HG02759 (cell line): ENCODE data around the gene MYH15.

Experiments used
- ATAC-seq: cut with Tn5 transposase; IDR thresholded peaks from one replicate; pipeline ENCODE4 v1.9.1; 2021; ENCODE audit warnings: mild to moderate bottlenecking, moderate library complexity; ENCODE audit not compliant: unreplicated experiment

MYH15 gene

GRCh38 chr3:108342837-108343486, 167.4 kb downstream of the MYH15 start:
- peak; percentile 67 for ATAC-seq

- ATAC-seq: no peak
Observed at GRCh38 chr3:108341911-108342310, 168.5 kb downstream of the MYH15 start.

GRCh38 chr3:108338901-108339545, 171.4 kb downstream of the MYH15 start:
- peak; percentile 60 for ATAC-seq

GRCh38 chr3:108334701-108335100, 175.7 kb downstream of the MYH15 start:
- no peak for ATAC-seq

GRCh38 chr3:108333961-108334360, 176.4 kb downstream of the MYH15 start:
- no peak for ATAC-seq

GRCh38 chr3:108331792-108332191, 178.6 kb downstream of the MYH15 start:
- ATAC-seq: no peak
